ENCODE data around the gene HIPK3.
"Not testable (repeated sequence)": the region's sequence is repeated elsewhere in the genome, so short reads cannot be mapped to it uniquely, and the experiment has no call there.

HIPK3 gene

GRCh38 chr11:33248416-33248971 lies 8.7 kb upstream of the HIPK3 start:
- no peaks in the 10 kb centered on the region for H3K9me3 Mint-ChIP-seq
- DNase-seq (no peak), ATAC-seq (no peak)
- H3K4me1 Mint-ChIP-seq = no peaks in the 10 kb centered on the region
- H3K27ac Mint-ChIP-seq = no peak overlapping the region
- no peaks in the 10 kb centered on the region for H3K27me3 Mint-ChIP-seq
- no peak overlapping the region for H3K4me3 Mint-ChIP-seq

- H3K9me3 Mint-ChIP-seq = no peaks in the 10 kb centered on the region
- peaks cover 28% of the 10 kb centered on the region for H3K4me1 Mint-ChIP-seq
- peak overlapping the region; percentile 94 to 99 for H3K4me3 Mint-ChIP-seq
- no peaks in the 10 kb centered on the region for H3K27me3 Mint-ChIP-seq
- ATAC-seq (no peak), DNase-seq (no peak)
- H3K27ac Mint-ChIP-seq = peak overlapping the region in 1 of 2 donors; percentile 99
These were observed 959 bp upstream of the HIPK3 start for GRCh38 chr11:33256031-33256812.

- Mint-ChIP-seq H3K4me1 (peaks cover 33% of the 10 kb centered on the region), H3K9me3 (no peaks in the 10 kb centered on the region), H3K27ac (peak overlapping the region; percentile 97 to 99), H3K27me3 (no peaks in the 10 kb centered on the region), H3K4me3 (peak overlapping the region; percentile 94 to 99)
- DNase-seq (no peak), ATAC-seq (no peak)
These were observed 395 bp upstream of the HIPK3 start for GRCh38 chr11:33256813-33257159.

GRCh38 chr11:33257897-33258630 lies 883 bp downstream of the HIPK3 start:
- Mint-ChIP-seq H3K27ac (peak overlapping the region; percentile 98 to 99), H3K4me1 (peaks cover 44% of the 10 kb centered on the region), H3K4me3 (peak overlapping the region; percentile 94 to 99), H3K9me3 (no peaks in the 10 kb centered on the region), H3K27me3 (no peaks in the 10 kb centered on the region)
- peak; percentile 72 for ATAC-seq
- peak; percentile 77 to 83 for DNase-seq

GRCh38 chr11:33258631-33259205 lies 1.5 kb downstream of the HIPK3 start:
- H3K4me1 Mint-ChIP-seq = peaks cover 48% of the 10 kb centered on the region
- peak; percentile 10 for ATAC-seq
- no peak for DNase-seq
- no peaks in the 10 kb centered on the region for H3K27me3 Mint-ChIP-seq
- peak overlapping the region; percentile 94 to 99 for H3K4me3 Mint-ChIP-seq
- H3K9me3 Mint-ChIP-seq = no peaks in the 10 kb centered on the region
- peak overlapping the region; percentile 98 to 99 for H3K27ac Mint-ChIP-seq

GRCh38 chr11:33259869-33260268 lies 2.7 kb downstream of the HIPK3 start:
- no peak for ATAC-seq
- peaks cover 48% of the 10 kb centered on the region for H3K4me1 Mint-ChIP-seq
- no peaks in the 10 kb centered on the region for H3K9me3 Mint-ChIP-seq
- no peaks in the 10 kb centered on the region for H3K27me3 Mint-ChIP-seq
- no peak overlapping the region for H3K27ac Mint-ChIP-seq
- peak overlapping the region; percentile 15 to 94 for H3K4me3 Mint-ChIP-seq
- no peak for DNase-seq

- H3K9me3 Mint-ChIP-seq, H3K4me3 Mint-ChIP-seq: not testable (repeated sequence)
- H3K4me1 Mint-ChIP-seq = peaks cover 43% of the 10 kb centered on the region
These were observed 4.2 kb downstream of the HIPK3 start for GRCh38 chr11:33261350-33261749.

GRCh38 chr11:33262011-33262645 lies 4.9 kb downstream of the HIPK3 start:
- peaks cover 44% of the 10 kb centered on the region for H3K4me1 Mint-ChIP-seq
- H3K27me3 Mint-ChIP-seq = no peaks in the 10 kb centered on the region
- ATAC-seq = no peak
- DNase-seq = no peak
- no peak overlapping the region for H3K4me3 Mint-ChIP-seq
- no peaks in the 10 kb centered on the region for H3K9me3 Mint-ChIP-seq
- H3K27ac Mint-ChIP-seq = peak overlapping the region in 1 of 2 donors; percentile 13

More at GRCh38 chr11:33261350-33261749, 4.2 kb downstream of the HIPK3 start:
- H3K27ac Mint-ChIP-seq, ATAC-seq, DNase-seq, H3K27me3 Mint-ChIP-seq: not testable (repeated sequence)

- no peak overlapping the region for H3K27ac Mint-ChIP-seq
- H3K27me3 Mint-ChIP-seq = no peaks in the 10 kb centered on the region
- no peak overlapping the region for H3K4me3 Mint-ChIP-seq
- no peak for DNase-seq
- H3K4me1 Mint-ChIP-seq = peaks cover 44% of the 10 kb centered on the region
- no peak for ATAC-seq
- H3K9me3 Mint-ChIP-seq = no peaks in the 10 kb centered on the region
These were observed 6.4 kb downstream of the HIPK3 start for GRCh38 chr11:33263549-33263948.

- Mint-ChIP-seq H3K27ac (no peak overlapping the region), H3K27me3 (no peaks in the 10 kb centered on the region), H3K4me1 (peaks cover 52% of the 10 kb centered on the region), H3K9me3 (no peaks in the 10 kb centered on the region), H3K4me3 (no peak overlapping the region)
- DNase-seq (no peak), ATAC-seq (no peak)
These were observed 7.7 kb downstream of the HIPK3 start for GRCh38 chr11:33264926-33265325.

- Mint-ChIP-seq H3K4me1 (peaks cover 37% of the 10 kb centered on the region), H3K27ac (no peak overlapping the region)
- DNase-seq = no peak
These were observed 9.4 kb downstream of the HIPK3 start for GRCh38 chr11:33266393-33267215.

GRCh38 chr11:33268945-33269540 lies 11.9 kb downstream of the HIPK3 start:
- ATAC-seq = no peak
- no peak overlapping the region for H3K4me3 Mint-ChIP-seq
- peaks cover 32% of the 10 kb centered on the region for H3K4me1 Mint-ChIP-seq
- no peaks in the 10 kb centered on the region for H3K9me3 Mint-ChIP-seq
- H3K27me3 Mint-ChIP-seq = no peaks in the 10 kb centered on the region
- H3K27ac Mint-ChIP-seq = no peak overlapping the region
- DNase-seq = no peak

More at GRCh38 chr11:33266393-33267215, 9.4 kb downstream of the HIPK3 start:
- no peak for ATAC-seq
- Mint-ChIP-seq H3K9me3 (no peaks in the 10 kb centered on the region), H3K4me3 (no peak overlapping the region), H3K27me3 (no peaks in the 10 kb centered on the region)

- H3K27me3 Mint-ChIP-seq = no peaks in the 10 kb centered on the region
- no peak for DNase-seq
- no peaks in the 10 kb centered on the region for H3K9me3 Mint-ChIP-seq
- no peak overlapping the region for H3K27ac Mint-ChIP-seq
- ATAC-seq = no peak
- no peak overlapping the region for H3K4me3 Mint-ChIP-seq
- H3K4me1 Mint-ChIP-seq = peaks cover 33% of the 10 kb centered on the region
These were observed 12.6 kb downstream of the HIPK3 start for GRCh38 chr11:33269822-33270221.

- no peak overlapping the region for H3K4me3 Mint-ChIP-seq
- H3K27me3 Mint-ChIP-seq = no peaks in the 10 kb centered on the region
- H3K27ac Mint-ChIP-seq = no peak overlapping the region
- no peaks in the 10 kb centered on the region for H3K9me3 Mint-ChIP-seq
- DNase-seq = no peak
- peaks cover 33% of the 10 kb centered on the region for H3K4me1 Mint-ChIP-seq
- ATAC-seq = no peak
These were observed 13.9 kb downstream of the HIPK3 start for GRCh38 chr11:33271059-33271458.
